ENCODE measurements around the gene PLA2G4F. TPM values are rescaled to one million over a fixed set of nuclear protein-coding genes. Genes with fewer than 3 reads are reported as not detected.

PLA2G4F gene
- polyA plus RNA-seq, 1 of the 3 experiments (the other 2 are of a cell fraction): not detected

GRCh38 chr15:42154212-42154941 is 2.1 kb downstream of the PLA2G4F start (continued):
- no peak for TF ChIP-seq YY1 (IDR thresholded peaks at IDR 0.05; ENCODE audit: low read depth)
- TF ChIP-seq MXI1 (IDR thresholded peaks at IDR 0.05; ENCODE audit: low read depth, low read length): no peak
- TF ChIP-seq MEF2A (IDR thresholded peaks at IDR 0.05; ENCODE audit: borderline replicate concordance, low read depth): no peak
- TF ChIP-seq TEAD4 (IDR thresholded peaks at IDR 0.05; ENCODE audit: borderline replicate concordance, insufficient read depth): no peak
- TF ChIP-seq PBX3 (IDR thresholded peaks at IDR 0.05): no peak
- TF ChIP-seq RAD21 (IDR thresholded peaks at IDR 0.05; ENCODE audit: low read length): no peak
- TF ChIP-seq ELF1 (IDR thresholded peaks at IDR 0.05): no peak
- TF ChIP-seq RFX5 (IDR thresholded peaks at IDR 0.05; ENCODE audit: low read length): no peak
- TF ChIP-seq POLR2AphosphoS5 (IDR thresholded peaks at IDR 0.05; ENCODE audit: low read depth, low read length): no peak
- TF ChIP-seq, protein P1, sequence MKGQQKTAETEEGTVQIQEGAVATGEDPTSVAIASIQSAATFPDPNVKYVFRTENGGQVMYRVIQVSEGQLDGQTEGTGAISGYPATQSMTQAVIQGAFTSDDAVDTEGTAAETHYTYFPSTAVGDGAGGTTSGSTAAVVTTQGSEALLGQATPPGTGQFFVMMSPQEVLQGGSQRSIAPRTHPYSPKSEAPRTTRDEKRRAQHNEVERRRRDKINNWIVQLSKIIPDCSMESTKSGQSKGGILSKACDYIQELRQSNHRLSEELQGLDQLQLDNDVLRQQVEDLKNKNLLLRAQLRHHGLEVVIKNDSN (IDR thresholded peaks at IDR 0.05; ENCODE audit: borderline replicate concordance, low read depth): no peak

DNA sequence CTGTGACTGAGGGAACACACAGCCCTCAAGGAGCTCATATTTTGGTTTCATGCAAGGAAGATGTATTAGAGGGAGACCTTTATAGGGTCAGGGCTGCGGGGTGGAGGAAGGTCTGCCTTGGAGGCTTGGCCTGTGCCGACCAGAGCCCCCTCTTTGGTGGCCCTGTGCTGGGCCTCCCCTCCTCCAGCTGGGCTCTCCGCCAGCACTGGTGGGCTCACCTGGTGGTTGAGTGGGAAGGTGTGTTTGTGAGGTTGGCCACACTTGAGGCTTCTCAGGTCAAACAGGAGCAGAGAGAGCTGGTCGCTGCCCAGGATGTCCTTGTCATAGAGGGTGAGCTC is 2.6 kb downstream of the PLA2G4F start:
- POLR2A ChIA-PET: no interaction called here
- Histone ChIP-seq H4K20me1 (ENCODE audit: insufficient read depth) (no peaks in the 10 kb centered on the region), H3K27me3 (ENCODE audit: insufficient read depth) (no peaks in the 10 kb centered on the region), H3K27ac (ENCODE audit: low read depth in 2 of 2, low read length in 1 of 2) (no peak overlapping the region), H2AFZ (ENCODE audit: low read depth) (no peak overlapping the region), H3K4me1 (ENCODE audit: control insufficient read depth in 1 of 2, insufficient read depth in 2 of 2, low read depth in 1 of 2, low read length in 1 of 2) (peaks cover 9 to 14% of the 10 kb centered on the region in 2 experiments; a peak in 2 of 4 replicates), H3F3A (replicated peaks; ENCODE audit: insufficient read depth) (peaks cover 9% of the 10 kb centered on the region), H3K9me3 (no peaks in the 10 kb centered on the region), H3K36me3 (replicated peaks in 1 of 2; ENCODE audit: control insufficient read depth in 1 of 2, insufficient read depth in 2 of 2, low read length in 1 of 2) (peaks cover 0 to 2% of the 10 kb centered on the region in 2 experiments), H3K9me2 (no peaks in the 10 kb centered on the region), H3K4me2 (no peak overlapping the region), H3K79me2 (ENCODE audit: insufficient read depth) (no peaks in the 10 kb centered on the region), H3K9ac (no peak overlapping the region), H3K4me3 (ENCODE audit: low read depth in 2 of 2, low read length in 1 of 2) (no peak overlapping the region)
- DNase-seq: no peak
- CTCF ChIA-PET: interaction anchor here (1.0 to 4.1 kb wide), 3 partner anchors 15 to 164 kb away, joined by 3 to 28 read pairs (median 3); no protein-coding TSS in a partner anchor
- WGBS (ENCODE audit: low lambda C conversion rate): 66% methylated on average over 2 of the region's 4 CpGs
- TF ChIP-seq ELF1 (IDR thresholded peaks at IDR 0.05) (no peak), EP300 (IDR thresholded peaks at IDR 0.05; ENCODE audit: borderline replicate concordance in 1 of 2, low read depth in 1 of 2, low read length in 1 of 2) (no peak), GABPA (IDR thresholded peaks at IDR 0.05; ENCODE audit: low read depth) (no peak)
- TF ChIP-seq, protein P2, sequence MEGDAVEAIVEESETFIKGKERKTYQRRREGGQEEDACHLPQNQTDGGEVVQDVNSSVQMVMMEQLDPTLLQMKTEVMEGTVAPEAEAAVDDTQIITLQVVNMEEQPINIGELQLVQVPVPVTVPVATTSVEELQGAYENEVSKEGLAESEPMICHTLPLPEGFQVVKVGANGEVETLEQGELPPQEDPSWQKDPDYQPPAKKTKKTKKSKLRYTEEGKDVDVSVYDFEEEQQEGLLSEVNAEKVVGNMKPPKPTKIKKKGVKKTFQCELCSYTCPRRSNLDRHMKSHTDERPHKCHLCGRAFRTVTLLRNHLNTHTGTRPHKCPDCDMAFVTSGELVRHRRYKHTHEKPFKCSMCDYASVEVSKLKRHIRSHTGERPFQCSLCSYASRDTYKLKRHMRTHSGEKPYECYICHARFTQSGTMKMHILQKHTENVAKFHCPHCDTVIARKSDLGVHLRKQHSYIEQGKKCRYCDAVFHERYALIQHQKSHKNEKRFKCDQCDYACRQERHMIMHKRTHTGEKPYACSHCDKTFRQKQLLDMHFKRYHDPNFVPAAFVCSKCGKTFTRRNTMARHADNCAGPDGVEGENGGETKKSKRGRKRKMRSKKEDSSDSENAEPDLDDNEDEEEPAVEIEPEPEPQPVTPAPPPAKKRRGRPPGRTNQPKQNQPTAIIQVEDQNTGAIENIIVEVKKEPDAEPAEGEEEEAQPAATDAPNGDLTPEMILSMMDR (IDR thresholded peaks at IDR 0.05): no peak
